Erythroblast (primary cell): ENCODE data around the gene TMEM198.
A peak's percentile ranks its signal among the peaks of the same experiment; 100 is the strongest.

ENCODE experiments used
- GATA1 ChIP-seq: IDR thresholded peaks from 2 replicates; pipeline ENCODE4 v1.6.1; 2011; ENCODE audit warnings: low read depth, mild to moderate bottlenecking, control low read depth, low read length, moderate library complexity
- POLR2A ChIP-seq: IDR thresholded peaks from 2 replicates; pipeline ENCODE4 v1.6.1; 2011; ENCODE audit warnings: mild to moderate bottlenecking, low read length

GRCh38 chr2:219514196-219514761, 29.5 kb upstream of the TMEM198 start, which contains the start of gene ASIC4:
- TF ChIP-seq POLR2A (peak; percentile 25), GATA1 (peak; percentile 94)
